Activated CD8-positive, alpha-beta memory T cell treated with anti-CD3 and anti-CD28 coated beads, Interleukin-2, amount 50 U/mL, for 48 hours (primary cell): ENCODE measurements around the gene FIBP.
A peak's percentile ranks its signal among the peaks of the same experiment; 100 is the strongest.
"Not testable (repeated sequence)": the region's sequence is repeated elsewhere in the genome, so short reads cannot be mapped to it uniquely, and the experiment has no call there.

Experiments used
- DNase-seq: peaks from one replicate; pipeline ENCODE4 v3.0.0-alpha.2; 2020

Gene FIBP

GRCh38 chr11:65857853-65858680 is 30.2 kb downstream of the FIBP start, which contains the start of gene CFL1:
TSS of gene CFL1 (minus strand) at chr11:65858180. CDS start at chr11:65858099, 81 bp downstream.
- DNase-seq: peak; percentile 97

- DNase-seq: peak; percentile 85
Observed at GRCh38 chr11:65857500-65857852, 30.8 kb downstream of the FIBP start.

GRCh38 chr11:65856689-65857499 is 31.4 kb downstream of the FIBP start:
- peak; percentile 90 for DNase-seq

- peak; percentile 48 for DNase-seq
Observed at GRCh38 chr11:65855927-65856363, 32.3 kb downstream of the FIBP start.

- DNase-seq: peak; percentile 48
Observed at GRCh38 chr11:65854852-65855837, 33.1 kb downstream of the FIBP start.

- DNase-seq: peak; percentile 57
Observed at GRCh38 chr11:65854161-65854592, 34.1 kb downstream of the FIBP start.

- DNase-seq: no peak
Observed at GRCh38 chr11:65853246-65853979, 34.9 kb downstream of the FIBP start.

GRCh38 chr11:65852508-65853245 is 35.6 kb downstream of the FIBP start:
- DNase-seq: peak; percentile 66

- peak; percentile 61 for DNase-seq
Observed at GRCh38 chr11:65851811-65852507, 36.3 kb downstream of the FIBP start.

GRCh38 chr11:65851083-65851579 is 37.1 kb downstream of the FIBP start:
- DNase-seq: peak; percentile 75

- peak; percentile 58 for DNase-seq
Observed at GRCh38 chr11:65850217-65851082, 37.8 kb downstream of the FIBP start.

GRCh38 chr11:65849771-65850216 is 38.5 kb downstream of the FIBP start:
- no peak for DNase-seq

- no peak for DNase-seq
Observed at GRCh38 chr11:65849366-65849765, 38.9 kb downstream of the FIBP start.

- not testable (repeated sequence) for DNase-seq
Observed at GRCh38 chr11:65848693-65849092, 39.6 kb downstream of the FIBP start.

GRCh38 chr11:65847746-65848145 is 40.5 kb downstream of the FIBP start:
- DNase-seq: no peak

- no peak for DNase-seq
Observed at GRCh38 chr11:65844231-65844872, 43.9 kb downstream of the FIBP start.

GRCh38 chr11:65843811-65844210 is 44.5 kb downstream of the FIBP start:
- no peak for DNase-seq

- DNase-seq: no peak
Observed at GRCh38 chr11:65842144-65842543, 46.1 kb downstream of the FIBP start.

- no peak for DNase-seq
Observed at GRCh38 chr11:65834202-65834601, 54.1 kb downstream of the FIBP start.
